ENCODE measurements around the gene TXNRD3. TPM values are rescaled to one million over a fixed set of nuclear protein-coding genes. Genes with fewer than 3 reads are reported as not detected.
A peak's percentile ranks its signal among the peaks of the same experiment; 100 is the strongest.

Gene TXNRD3
- total RNA-seq, 1 experiment from 2014 or later = 22.5 TPM

DNA sequence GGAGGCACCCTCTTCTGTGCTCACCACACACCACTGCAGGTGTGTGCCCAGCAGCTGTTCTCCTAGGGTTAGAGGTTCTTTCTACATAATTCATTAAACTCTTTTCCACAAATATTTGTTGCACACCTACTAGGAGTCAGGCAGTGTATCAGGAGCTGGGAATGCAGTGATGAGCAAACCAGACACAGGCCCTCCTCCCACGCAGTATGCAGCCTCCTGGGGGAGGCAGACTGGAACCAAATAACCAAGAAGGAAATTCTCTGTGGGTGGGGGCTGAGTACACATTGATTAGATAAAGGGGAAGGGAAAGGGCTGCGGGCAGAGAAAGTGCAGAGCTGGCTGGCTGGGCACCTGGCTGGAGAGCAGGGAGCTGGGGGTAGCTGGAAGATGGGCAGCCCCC lies 77.7 kb downstream of the TXNRD3 start:
- intact Hi-C loops (cut with micrococcal nuclease; ENCODE audit: unreplicated experiment) = no loop called here
- H3K27me3 ChIP-seq (ENCODE audit: insufficient read depth, low read depth) = peaks cover 26% of the 10 kb centered on the region
- ChIA-PET POLR2A (ENCODE audit: unreplicated experiment) (no interaction called here), CTCF (no interaction called here)
- 0 out of 2 replicates have a peak, but pooled peaks cover 6% of the 10 kb centered on the region for H3K4me1 ChIP-seq (replicated peaks; ENCODE audit: insufficient read depth)
- H3K27ac ChIP-seq = no peak overlapping the region
- H3K4me3 ChIP-seq = no peak overlapping the region
- no peaks in the 10 kb centered on the region for H3K9me3 ChIP-seq (ENCODE audit: insufficient read depth, low read depth)
- H3K9me2 ChIP-seq (ENCODE audit: insufficient read depth) = no peaks in the 10 kb centered on the region
- H3K79me2 ChIP-seq (ENCODE audit: low read depth) = no peaks in the 10 kb centered on the region
- H2AFZ ChIP-seq = no peak overlapping the region
- DNase-seq = no peak
- no peaks in the 10 kb centered on the region for H3F3A ChIP-seq (ENCODE audit: insufficient read depth, low read depth)
- H3K36me3 ChIP-seq (ENCODE audit: low read depth) = no peaks in the 10 kb centered on the region
- no peaks in the 10 kb centered on the region for H4K20me1 ChIP-seq (ENCODE audit: insufficient read depth)
- no peak overlapping the region for H3K4me2 ChIP-seq
- no peak for TF ChIP-seq EZH2 (IDR thresholded peaks at IDR 0.05; ENCODE audit: low read depth)
- TF ChIP-seq, protein P1, sequence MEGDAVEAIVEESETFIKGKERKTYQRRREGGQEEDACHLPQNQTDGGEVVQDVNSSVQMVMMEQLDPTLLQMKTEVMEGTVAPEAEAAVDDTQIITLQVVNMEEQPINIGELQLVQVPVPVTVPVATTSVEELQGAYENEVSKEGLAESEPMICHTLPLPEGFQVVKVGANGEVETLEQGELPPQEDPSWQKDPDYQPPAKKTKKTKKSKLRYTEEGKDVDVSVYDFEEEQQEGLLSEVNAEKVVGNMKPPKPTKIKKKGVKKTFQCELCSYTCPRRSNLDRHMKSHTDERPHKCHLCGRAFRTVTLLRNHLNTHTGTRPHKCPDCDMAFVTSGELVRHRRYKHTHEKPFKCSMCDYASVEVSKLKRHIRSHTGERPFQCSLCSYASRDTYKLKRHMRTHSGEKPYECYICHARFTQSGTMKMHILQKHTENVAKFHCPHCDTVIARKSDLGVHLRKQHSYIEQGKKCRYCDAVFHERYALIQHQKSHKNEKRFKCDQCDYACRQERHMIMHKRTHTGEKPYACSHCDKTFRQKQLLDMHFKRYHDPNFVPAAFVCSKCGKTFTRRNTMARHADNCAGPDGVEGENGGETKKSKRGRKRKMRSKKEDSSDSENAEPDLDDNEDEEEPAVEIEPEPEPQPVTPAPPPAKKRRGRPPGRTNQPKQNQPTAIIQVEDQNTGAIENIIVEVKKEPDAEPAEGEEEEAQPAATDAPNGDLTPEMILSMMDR (conservative IDR thresholded peaks at IDR 0.05) = no peak
- BruUV-seq (replicated peaks) = no TSS peak

DNA sequence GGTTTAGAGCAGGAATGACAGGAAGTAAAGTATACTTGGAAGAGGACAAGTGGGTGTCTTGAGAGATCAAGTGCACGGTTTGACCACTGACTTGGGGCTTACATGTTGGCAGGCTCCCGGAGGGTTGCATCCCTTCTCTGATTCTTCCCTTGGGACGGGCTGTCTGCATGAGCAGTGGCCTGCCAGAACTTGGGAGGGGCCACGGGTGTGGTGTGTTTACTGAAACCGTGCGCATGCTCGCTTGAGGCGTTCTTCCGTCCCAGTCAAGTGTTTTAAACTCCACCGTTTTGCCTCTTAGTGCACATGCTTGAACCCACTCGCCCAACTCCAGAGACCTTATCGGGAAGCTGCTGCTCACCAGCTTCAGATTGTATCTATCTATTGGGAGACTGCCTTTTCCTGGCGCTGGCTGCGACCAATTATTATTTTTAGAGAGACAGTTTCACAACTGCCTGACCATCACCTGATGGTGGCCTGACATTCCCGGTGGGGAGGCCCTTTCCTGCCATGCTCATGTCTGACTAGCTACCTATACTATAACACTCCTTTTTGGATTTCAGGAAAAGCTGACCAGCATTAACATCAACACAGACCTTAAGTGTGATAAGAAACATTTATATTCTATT lies 81.3 kb downstream of the TXNRD3 start:
- H3K4me3 ChIP-seq = peak overlapping the region; percentile 33; the same call in 1 of the 2 replicates
- H3K27ac ChIP-seq = no peak overlapping the region
- TF ChIP-seq, protein P1 (conservative IDR thresholded peaks at IDR 0.05) = no peak
- no peak for TF ChIP-seq EZH2 (IDR thresholded peaks at IDR 0.05; ENCODE audit: low read depth)

DNA sequence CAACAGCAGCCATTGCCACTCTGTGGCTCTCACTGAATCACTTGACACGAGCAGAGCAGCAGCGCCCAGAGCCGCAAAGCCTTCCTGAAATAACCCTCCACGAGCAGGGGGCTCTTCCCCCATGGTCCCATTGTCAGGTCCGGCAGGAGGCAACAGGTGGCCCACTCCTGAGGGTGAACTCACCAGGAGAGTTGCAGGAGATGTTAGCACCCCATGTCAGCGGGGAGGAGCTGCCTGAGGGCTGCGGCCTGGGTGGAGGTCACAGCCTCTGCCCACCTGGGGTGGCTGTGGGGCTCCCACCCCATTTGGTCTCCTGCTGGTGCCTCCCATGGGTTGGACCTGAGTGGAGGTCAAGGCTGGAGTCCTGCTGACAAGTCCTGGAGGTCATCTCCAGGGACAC lies 83.8 kb downstream of the TXNRD3 start:
- H3K36me3 ChIP-seq (ENCODE audit: low read depth) = no peaks in the 10 kb centered on the region
- H3F3A ChIP-seq (ENCODE audit: insufficient read depth, low read depth) = no peaks in the 10 kb centered on the region
- no peak overlapping the region for H2AFZ ChIP-seq
- no peaks in the 10 kb centered on the region for H4K20me1 ChIP-seq (ENCODE audit: insufficient read depth)
- H3K4me2 ChIP-seq = no peak overlapping the region
- no peak for TF ChIP-seq EZH2 (IDR thresholded peaks at IDR 0.05; ENCODE audit: low read depth)
- TF ChIP-seq, protein P1 (conservative IDR thresholded peaks at IDR 0.05) = no peak
- DNase-seq = no peak
- H3K4me3 ChIP-seq = no peak overlapping the region
- no peaks in the 10 kb centered on the region for H3K79me2 ChIP-seq (ENCODE audit: low read depth)
- POLR2A ChIA-PET (ENCODE audit: unreplicated experiment) = no interaction called here
- CTCF ChIA-PET = no interaction called here
- no peaks in the 10 kb centered on the region for H3K9me3 ChIP-seq (ENCODE audit: insufficient read depth, low read depth)
- H3K27ac ChIP-seq = no peak overlapping the region
- BruUV-seq (replicated peaks) = no TSS peak
- peaks cover 3% of the 10 kb centered on the region; the same call in 1 of the 2 replicates for H3K27me3 ChIP-seq (ENCODE audit: insufficient read depth, low read depth)
- H3K9me2 ChIP-seq (ENCODE audit: insufficient read depth) = no peaks in the 10 kb centered on the region
- H3K4me1 ChIP-seq (replicated peaks; ENCODE audit: insufficient read depth) = 0 out of 2 replicates have a peak, but pooled peaks cover 6% of the 10 kb centered on the region
- intact Hi-C loops (cut with micrococcal nuclease; ENCODE audit: unreplicated experiment) = no loop called here

More for the DNA sequence above, 81.3 kb downstream of the TXNRD3 start:
- H3F3A ChIP-seq (ENCODE audit: insufficient read depth, low read depth) = no peaks in the 10 kb centered on the region
- no peaks in the 10 kb centered on the region for H4K20me1 ChIP-seq (ENCODE audit: insufficient read depth)
- H3K36me3 ChIP-seq (ENCODE audit: low read depth) = no peaks in the 10 kb centered on the region
- H3K27me3 ChIP-seq (ENCODE audit: insufficient read depth, low read depth) = no peaks in the 10 kb centered on the region; the same call in 1 of the 2 replicates
- H3K9me2 ChIP-seq (ENCODE audit: insufficient read depth) = no peaks in the 10 kb centered on the region
- H3K9me3 ChIP-seq (ENCODE audit: insufficient read depth, low read depth) = no peaks in the 10 kb centered on the region
- peak overlapping the region; percentile 42; the same call in 1 of the 2 replicates for H2AFZ ChIP-seq
- DNase-seq = peak in 1 of 2 experiments; percentile 49
- intact Hi-C loops (cut with micrococcal nuclease; ENCODE audit: unreplicated experiment) = no loop called here
- H3K79me2 ChIP-seq (ENCODE audit: low read depth) = no peaks in the 10 kb centered on the region
- POLR2A ChIA-PET (ENCODE audit: unreplicated experiment) = no interaction called here
- H3K4me2 ChIP-seq = peak overlapping the region; percentile 68
- no TSS peak for BruUV-seq (replicated peaks)
- 0 out of 2 replicates have a peak, but pooled peaks cover 6% of the 10 kb centered on the region for H3K4me1 ChIP-seq (replicated peaks; ENCODE audit: insufficient read depth)
- CTCF ChIA-PET = no interaction called here

All from PC-9 (cell line).